Left forelimb (tissue), 1 donor: ENCODE measurements around the gene ZBTB47.
A peak's percentile ranks its signal among the peaks of the same experiment; 100 is the strongest.

Experiments
- DNase-seq: peaks from one replicate; pipeline ENCODE4 v3.0.0-alpha.2; 2018; ENCODE audit warnings: low spot score

The ZBTB47 gene

DNA sequence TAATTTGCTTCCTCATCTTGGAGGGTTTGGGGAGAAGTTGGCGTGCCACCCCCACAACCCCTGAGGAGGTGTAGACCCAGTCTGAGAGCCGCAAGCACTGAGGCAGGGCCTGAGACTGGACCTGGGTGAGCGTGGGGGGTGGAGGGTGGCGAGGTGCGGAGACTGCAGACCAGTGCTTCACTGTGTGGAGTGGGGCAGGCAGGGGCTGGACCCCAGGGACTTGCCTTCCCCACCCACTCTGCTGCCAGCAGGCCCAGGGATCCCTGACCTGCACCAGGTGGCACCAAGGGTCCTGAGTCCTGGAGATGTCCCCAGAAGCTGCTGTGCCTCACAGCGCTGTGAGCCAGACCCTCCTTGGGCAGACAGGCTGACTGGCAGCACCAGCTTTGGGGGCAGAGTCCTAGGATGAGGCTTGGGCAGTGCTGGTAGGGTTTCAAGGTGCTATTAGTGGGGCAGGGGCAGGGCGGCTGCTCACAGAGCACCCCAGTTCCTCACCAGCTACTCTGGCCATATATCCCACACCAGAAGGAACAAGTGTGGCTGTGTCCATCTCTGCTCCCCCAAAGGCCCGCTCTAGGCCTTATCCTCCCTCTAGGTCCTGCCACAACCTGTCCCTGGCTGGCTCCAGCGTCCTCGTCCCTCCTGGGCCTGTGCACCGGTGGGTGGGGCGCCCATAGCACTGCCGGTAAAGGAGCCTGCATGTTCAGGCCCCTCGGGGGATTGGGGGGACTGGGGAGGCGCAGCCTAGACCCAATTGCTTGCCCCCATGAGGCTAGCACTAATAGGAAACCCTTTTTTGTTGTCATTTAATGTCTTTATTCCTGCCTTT, 11.8 kb downstream of the ZBTB47 start:
- no peak for DNase-seq

DNA sequence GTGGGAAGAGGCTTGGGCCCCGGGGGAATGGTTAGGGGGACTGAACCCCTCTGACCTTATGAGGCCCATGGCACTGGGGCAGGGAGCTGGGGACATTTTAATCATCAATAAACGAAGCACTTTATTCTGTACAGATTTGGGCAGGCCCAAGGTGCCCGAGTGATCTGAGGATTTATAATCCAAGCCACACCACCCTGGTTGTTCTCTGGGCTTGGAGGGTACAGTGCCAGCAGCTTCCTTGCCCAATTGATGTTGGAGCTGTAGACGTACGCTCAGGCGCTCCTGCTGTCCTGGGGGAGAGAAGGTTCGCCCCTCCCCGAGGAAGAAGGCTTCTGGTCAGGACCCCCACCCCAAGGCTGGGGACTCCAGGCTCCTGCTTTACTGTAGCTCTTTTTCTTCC, 12.5 kb downstream of the ZBTB47 start:
- DNase-seq = no peak

DNA sequence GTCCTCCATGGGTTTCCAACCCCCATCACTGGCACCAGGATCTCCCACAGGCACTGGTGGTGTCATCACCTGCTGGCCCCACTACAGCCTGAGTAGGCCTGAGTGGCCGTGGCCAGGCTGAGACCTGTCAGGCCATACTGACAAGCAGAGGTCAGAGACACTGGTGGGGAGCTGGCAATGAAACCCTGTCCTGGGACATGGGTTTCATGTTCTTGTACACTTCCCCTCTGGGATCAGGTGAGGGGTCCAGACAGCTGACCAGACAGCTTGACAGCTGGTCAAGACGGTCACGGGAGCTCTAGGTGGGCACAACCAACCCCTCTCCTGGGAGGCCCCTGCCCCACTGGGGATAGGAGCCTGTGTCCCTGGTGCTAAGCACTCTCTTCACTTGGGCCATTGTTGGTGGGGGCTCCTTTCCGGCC, 13.1 kb downstream of the ZBTB47 start:
- DNase-seq = no peak

DNA sequence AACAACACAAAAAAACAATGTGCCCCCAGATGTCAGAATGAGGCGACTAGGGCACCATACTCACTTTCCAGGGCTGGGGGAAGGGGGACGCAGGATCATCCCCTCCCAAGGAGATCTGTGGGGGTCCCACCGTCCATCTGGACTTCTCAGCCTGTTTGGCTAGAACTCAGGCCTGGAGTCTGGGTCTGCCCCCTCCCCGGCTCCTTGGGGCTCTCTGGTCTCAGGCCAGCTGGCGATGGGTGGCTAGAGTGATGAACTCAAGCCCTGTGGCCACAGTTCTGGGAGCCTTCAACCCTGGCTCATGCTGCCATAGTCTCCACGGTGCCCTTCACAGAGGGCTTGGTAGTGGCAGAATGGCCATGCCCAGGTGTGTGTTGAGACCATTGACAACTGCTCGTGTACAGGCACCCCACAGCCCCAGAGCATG, 13.6 kb downstream of the ZBTB47 start:
- no peak for DNase-seq

DNA sequence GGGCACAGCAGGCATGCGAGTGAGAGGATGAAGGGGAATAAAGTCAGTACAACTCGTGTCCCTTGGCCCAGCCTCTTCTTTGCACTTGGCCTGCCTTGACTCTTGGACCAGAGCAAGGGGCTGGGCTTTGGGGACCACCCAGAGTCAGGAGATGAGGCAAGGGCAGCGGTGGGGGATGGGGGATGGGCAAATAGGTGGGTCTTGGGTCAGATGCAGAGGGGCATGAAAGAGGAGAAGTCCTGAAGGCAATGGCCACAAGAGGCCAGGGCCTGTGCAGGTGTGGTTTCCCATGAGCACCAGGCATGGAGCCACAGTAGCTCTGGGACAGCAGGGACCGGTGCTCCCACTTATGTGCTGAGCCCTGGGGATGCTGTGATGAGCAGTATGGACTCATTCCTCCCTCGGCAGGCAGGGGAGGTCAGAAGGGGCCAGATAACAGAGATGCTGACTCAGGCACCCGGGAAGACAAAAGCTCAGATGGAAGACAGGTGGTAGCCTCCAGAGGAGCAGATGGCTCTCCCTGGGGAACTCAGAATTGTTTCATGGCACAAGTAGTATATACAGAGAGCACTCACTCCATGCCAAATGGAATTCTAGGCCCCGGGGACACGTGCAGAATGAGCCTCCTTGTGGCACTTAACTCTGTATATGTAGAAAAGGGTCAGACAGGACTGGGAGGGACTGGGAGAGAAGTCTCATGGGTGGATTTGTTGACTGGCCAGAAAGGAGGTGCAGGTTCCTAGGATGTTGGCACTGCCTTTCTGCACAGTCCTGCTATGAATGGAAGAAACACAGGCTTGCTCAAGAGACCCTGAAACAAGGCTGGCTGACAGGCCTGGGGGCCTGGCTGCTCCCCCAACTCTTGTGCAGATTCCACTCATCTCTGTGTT, 14.3 kb downstream of the ZBTB47 start:
- no peak for DNase-seq

DNA sequence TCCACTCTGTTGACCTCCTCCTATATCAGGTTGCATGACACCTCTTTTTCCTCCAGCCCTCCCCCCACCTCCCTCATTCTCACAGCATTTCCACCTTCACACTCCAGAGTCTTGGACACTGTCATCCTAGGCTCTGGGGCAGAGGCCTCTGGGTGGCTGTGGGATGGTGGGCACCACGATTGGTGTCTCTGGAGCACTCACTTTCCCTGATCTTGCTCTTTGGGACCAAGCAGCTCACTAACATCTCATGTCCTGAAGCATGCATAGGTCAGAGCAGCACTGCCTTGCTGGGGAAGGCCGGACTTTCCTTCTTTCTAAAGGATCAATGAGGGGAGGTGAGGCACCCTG, 14.9 kb downstream of the ZBTB47 start:
- peak; percentile 57 for DNase-seq

DNA sequence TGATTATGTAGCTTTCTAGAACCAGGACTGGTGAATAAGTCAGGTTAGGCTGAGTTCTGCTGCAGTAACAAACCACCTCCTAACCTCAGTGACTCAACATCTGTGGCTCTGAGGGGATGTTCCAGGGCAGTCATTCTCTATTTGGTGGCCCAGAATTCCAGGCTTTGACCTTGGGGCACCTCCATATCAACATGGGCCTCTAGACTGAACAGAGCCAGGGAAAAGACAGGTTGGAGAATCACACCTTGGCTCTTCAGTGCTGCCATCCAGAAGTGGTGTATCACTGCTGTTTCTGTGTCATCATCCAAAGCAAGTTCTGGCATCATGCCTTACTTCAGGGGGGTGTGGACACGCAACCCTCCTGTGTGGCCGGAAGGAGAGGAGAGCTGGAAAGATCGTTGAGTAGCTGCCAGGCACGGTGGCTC, 15.3 kb downstream of the ZBTB47 start:
- DNase-seq = peak; percentile 37

DNA sequence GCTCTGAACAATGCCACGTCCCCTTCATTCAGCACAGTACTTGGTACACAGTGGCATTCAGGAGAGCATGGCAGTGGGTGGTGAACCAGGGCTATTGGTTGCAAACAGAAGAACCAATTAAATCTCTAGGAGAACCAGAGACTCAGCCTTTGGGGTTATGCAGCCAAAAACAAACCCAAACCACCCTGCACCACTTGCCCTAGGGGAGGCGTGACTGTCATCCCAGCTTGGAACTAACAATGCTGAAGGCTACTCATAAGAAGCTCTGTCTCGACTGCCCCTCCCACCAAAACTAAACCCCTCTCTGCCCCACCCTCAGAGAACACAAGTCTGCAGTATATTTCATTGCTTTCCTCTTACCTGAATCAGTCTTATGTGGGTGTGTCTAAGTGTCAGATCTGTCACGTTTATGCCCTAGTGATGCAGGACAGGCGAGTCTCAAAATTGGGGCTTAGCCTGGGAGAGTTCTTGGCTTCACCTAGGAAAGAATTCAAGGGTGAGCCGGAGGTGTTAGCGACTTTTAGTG, 16.6 kb downstream of the ZBTB47 start:
- DNase-seq = no peak

DNA sequence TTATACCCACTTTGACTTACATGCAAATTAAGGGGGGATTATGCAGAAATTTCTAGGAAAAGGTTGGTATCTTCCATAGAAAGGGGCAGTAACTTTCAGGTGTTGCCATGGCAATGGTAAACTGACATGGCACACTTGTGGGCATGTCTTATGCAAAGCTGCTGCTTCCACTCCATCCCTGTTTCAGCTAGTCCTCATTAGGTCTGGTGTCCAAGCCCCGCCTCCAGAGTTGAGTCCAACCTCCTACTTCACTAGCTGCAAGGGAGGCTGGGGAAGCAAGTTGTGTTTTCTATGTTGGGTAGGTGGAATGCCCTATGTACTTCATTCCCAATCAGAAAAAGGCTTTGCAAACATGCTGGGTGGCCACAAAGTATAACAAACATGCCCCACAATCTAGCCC, 17.2 kb downstream of the ZBTB47 start:
- DNase-seq = no peak

DNA sequence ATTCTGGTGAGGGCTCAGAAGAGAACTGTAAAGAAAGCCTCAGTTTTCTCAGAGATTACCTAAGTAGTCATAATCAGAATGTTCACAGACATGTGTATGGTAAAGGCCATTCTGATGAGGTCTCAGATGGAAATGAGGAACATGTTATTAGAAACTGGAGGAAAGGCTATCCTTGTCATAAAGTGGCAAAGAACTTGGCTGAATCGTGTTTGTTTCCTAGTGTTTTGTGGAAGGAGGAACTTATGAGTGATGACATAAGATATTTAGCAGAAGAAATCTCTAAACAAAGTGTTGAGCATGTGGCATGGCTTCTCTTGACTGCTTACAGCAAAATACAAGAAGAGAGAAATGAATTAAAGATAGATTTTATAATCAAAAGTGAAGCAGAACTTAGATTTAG, 19.0 kb downstream of the ZBTB47 start:
- DNase-seq = no peak

DNA sequence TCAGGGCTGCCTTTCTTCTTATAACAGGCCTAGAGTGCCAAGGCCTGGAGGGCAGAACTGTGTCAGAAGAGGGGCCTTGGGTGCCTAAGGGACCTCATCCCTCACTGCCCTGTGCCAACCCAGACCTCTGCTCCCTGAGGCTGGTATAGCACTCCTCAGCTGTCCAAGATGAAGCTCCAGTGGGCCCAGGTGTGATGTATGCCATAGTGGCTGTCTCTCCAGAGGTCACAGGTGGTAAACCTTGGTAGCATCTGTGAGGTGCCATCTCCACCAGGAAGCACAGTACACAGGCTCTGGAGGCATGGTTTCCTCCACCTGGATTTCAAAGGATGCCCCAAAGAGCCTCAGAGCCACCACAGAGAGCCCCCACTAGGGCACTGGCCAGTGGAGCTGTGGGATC, 19.6 kb downstream of the ZBTB47 start:
- peak; percentile 40 for DNase-seq

DNA sequence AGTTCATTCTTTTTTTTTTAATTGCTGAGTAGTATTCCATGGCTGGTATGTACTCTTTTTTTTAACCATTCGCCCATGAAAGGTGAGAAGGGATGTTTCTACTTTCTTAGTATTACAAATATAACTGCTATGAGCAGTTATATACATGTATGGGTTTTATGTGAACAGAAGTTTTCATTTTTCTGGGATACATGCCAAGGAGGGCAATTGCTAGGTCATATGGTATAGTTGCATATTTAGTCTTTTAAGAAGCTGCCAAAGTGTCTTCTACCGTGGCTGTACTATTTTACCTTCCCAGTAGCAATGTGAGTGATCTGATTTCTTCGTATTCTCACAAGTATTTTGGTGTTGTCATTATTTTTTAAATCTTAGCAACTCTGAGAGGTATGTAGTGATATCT, 20.6 kb downstream of the ZBTB47 start:
- no peak for DNase-seq

DNA sequence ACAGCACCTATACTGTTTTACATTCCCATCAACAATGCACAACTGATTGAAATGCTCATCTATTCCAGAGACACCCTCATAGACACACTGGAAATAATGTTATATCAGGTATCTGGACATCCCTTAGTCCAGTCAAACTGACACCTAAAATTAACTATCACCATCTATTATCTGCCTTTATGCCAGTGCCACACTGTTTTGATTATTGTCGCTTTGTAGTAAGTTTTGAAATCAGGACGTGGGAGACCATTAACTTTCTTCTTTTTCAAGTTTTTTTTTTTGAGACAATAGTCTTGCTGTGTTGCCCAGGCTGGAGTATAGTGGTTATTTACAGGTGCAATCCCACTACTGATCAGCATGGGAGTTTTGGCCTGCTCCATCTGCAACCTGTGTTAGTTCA, 22.4 kb downstream of the ZBTB47 start:
- no peak for DNase-seq

DNA sequence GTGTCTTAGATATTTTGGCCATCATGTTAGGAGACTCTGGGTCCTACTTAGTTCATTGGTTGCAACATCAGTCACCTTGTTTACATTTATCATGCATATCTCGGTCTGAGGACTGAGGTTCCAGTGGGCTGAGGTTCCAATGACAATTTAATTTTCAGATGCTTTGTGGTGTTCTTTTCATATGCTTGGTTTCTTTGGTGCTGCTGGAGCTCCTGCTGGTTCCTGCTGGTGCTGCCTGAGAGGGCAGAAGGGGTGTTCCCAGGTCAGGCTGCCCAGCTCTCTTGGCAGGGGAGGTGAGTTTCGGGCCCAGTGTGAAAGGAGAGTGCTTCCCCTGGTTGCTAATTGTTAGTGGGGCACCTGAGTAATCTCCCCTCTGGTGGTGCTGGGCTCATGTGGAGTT, 24.9 kb downstream of the ZBTB47 start:
- no peak for DNase-seq

DNA sequence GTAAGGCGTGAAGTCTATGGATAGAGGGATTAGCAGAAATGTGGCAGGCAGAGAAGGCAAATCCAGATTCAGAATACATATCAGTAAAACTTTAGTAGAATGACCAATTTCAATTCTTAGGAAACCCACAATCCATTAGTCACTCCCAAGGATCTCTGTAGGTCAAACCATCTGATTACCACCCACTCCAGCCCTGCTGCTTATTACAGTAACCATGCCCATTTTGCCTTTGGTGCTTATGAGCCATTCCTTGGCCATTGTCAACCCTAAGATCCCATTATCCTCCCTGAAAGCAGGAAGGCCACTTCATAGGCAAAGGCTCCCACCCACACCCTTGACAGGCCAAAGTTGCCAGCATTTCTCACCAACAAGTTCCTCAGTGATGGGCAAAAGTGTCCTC, 26.8 kb downstream of the ZBTB47 start:
- DNase-seq = no peak

DNA sequence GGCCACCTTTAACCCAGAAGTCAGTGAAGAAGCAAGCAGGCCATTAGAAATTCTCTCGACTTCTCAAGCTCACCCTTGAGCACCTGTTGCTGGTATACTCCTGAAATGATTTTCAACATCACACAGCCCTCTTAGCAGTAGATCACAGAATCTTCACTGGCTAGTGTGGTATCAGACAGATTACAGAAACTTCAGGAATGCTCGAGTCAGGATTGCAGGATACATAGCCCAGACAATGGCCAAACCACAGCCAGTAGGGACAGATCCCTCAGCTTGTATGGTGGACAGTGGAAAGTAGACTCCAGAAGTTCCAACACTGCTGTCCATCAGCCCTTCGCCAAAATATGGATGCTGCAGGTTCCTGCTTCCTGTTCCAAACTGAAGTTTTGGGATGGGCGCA, 27.3 kb downstream of the ZBTB47 start:
- no peak for DNase-seq

DNA sequence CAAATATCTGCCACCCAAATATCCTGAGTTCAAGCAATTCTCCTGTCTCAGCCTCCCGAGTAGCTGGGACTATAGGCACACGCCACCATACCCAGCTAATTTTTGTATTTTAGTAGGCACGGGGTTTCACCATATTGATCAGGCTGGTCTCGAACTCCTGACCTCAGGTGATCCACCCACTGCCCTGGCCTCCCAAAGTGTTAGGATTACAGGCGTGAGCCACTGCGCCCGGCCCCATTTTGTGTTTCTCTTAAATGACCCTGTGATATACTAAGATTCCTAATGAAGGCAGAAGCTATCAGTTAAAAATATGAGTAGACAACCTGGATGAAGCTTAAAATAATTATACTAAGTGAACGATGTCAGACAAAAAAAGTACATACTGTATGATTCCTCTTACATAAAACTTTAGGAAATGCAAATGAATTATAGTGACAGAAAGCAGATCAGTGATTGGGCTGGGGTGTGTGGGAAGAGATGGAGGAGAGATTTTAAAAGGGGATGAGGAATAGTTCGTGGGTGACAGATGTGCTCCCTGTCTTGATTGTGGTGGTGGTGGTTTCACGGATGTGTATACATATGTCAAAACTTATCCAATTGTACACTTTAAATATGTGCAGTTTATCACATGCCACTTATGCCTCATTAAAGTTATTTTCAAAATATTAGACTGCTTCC, 28.0 kb downstream of the ZBTB47 start:
- no peak for DNase-seq

DNA sequence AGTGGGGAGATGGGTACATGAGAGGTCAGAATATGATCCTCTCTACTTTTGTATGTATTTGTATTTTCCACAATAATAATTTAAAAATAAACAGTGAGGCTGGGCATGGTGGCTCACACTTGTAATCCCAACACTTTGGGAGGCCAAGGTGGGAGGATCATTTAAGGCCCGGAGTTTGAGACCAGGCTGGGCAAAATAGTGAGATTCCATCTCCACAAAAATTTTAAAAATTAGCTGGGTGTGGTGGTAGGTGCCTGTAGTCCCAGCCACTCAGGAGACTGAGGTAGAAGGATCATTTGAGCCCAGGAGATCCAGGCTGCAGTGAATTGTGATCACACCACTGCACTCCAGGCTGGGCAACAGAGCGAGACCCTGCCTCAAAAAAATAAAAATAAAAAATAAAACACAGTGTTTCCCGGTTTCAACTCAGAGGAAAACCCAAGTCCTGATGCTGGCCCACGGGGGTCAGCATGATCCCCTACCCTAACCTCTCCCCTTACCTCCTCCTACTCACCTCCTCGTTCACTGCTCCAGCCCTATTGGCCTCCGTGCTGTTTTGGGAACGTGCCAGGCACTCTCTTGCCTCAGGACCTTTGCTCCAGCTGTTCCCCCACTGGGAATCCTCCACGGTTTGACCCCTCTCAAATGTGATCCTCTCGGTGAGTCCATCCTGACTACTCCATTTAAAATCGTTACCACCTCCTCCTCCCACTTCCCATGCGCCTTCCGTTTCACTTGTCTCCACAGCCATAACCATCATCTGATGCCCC, 29.0 kb downstream of the ZBTB47 start:
- no peak for DNase-seq

DNA sequence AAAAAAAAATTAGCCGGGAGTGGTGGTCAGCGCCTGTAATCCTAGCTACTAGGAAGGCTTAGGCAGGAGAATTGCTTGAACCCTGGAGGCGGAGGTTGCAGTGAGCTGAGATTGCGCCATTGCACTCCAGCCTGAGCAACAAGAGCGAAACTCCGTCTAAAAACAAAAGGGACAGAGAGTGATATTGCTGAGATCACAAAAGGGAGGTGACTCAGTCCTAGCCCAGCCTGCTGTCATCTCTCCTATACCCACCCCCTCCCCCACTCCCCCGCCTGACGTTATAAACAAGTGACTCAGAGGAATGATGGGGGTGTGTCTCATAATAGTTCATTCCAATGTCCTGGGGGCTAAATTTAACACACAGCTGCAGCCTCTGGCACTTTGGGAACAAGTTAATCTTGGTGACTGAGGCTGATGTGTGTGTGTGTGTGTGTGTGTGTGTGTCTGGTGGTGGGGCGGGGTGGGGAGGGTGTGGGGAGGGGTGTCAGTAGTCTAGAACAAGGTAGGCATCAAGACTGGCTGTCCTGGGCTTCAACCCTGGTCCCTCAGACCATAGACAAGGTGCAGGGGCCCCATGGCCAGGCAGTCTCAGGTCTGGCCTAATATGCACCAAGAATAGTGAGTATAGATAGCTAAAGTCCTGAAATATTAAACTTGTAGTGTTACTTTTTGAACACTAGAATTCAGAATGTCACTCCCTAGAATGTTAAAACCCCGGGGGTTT, 30.5 kb downstream of the ZBTB47 start:
- no peak for DNase-seq

DNA sequence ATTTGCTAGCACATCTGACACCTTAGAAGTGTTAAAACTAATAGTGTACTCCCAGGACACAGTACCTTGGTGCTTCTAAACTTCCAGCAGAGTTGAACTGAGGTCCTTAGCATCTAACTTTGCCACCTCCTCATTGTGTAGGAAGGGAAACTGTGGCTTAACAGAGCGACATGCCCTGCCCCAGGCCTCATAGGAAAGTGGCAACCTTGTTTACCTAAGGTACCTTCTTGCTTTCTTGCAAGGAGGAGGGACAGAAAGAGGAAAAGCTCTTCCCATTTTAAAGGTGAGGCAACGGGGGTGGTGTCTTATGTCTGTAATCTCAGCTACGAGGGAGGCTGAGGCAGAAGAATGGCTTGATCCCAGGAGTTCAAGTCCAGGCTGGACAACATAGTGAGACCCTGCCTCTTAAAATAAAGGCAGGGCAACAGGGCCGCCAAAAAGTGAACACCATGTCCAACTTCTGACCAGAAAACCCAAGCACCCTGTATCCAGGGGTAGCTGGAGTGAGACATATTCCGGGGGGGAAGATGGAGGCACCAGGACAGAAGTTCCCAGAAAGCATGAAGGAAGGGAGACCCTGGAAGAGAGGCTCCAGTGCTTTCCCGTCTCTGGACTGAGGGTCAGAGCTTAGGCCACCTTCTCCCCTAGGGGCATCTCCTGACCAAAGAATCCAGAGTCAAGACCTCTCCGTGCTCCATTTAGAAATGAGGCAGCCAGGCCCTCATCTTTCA, 31.3 kb downstream of the ZBTB47 start:
- no peak for DNase-seq
